H1 (cell line): ENCODE measurements around the gene QSOX1. TPM values are rescaled to one million over a fixed set of nuclear protein-coding genes. Genes with fewer than 3 reads are reported as not detected.

Experiments
- CTCF ChIA-PET: fragments of 300-600 bp; sonication (Branson Sonifier 250); formaldehyde crosslinking; loops from one replicate; lab custom pipeline; 2021; ENCODE audit not compliant: partially characterized antibody; lab: Charles Lee
- POLR2A ChIA-PET: fragments of 300-600 bp; sonication (Branson Sonifier 250); formaldehyde crosslinking; loops from one replicate; lab custom pipeline; 2021; ENCODE audit warnings: inconsistent platforms; ENCODE audit not compliant: partially characterized antibody; lab: Charles Lee
- DNase-seq, 2 experiments: peaks; one replicate each; pipeline versions ENCODE4 v3.0.0 to v3.0.0-alpha.2; 2010 to 2022; ENCODE audit warnings: low spot score in 2 of 2, low read depth in 1 of 2, mixed read lengths in 1 of 2
- FAIRE-seq: peaks from 2 replicates; lab custom pipeline; 2011; peaks lifted over from hg19 to GRCh38; lab: Jason Lieb, UNC
- H2AFZ ChIP-seq: 2 replicates; pipeline ENCODE4 v1.8.1; 2012; ENCODE audit warnings: low read length, inconsistent platforms
- H2AK5ac ChIP-seq: 2 replicates; pipeline ENCODE4 v1.6.1; 2013; ENCODE audit warnings: low read depth, low read length
- H2BK120ac ChIP-seq: replicated peaks from 2 replicates; pipeline ENCODE3; 2013; ENCODE audit warnings: low read depth, low read length, inconsistent platforms
- H2BK12ac ChIP-seq: 2 replicates; pipeline ENCODE4 v1.6.1; 2013; ENCODE audit warnings: low read depth, low read length
- H2BK15ac ChIP-seq: 2 replicates; pipeline ENCODE4 v1.6.1; 2013; ENCODE audit warnings: low read length
- H2BK20ac ChIP-seq: 2 replicates; pipeline ENCODE4 v1.6.1; 2013; ENCODE audit warnings: low read length
- H2BK5ac ChIP-seq: 2 replicates; pipeline ENCODE4 v1.6.1; 2013; ENCODE audit warnings: low read depth, low read length
- H3K14ac ChIP-seq: 2 replicates; pipeline ENCODE4 v1.6.1; 2013; ENCODE audit warnings: inconsistent platforms; ENCODE audit not compliant: insufficient read length
- H3K18ac ChIP-seq: 2 replicates; pipeline ENCODE4 v1.6.1; 2013; ENCODE audit warnings: low read length; ENCODE audit errors: extremely low read depth
- H3K23ac ChIP-seq: 2 replicates; pipeline ENCODE4 v1.6.1; 2013; ENCODE audit warnings: inconsistent platforms; ENCODE audit not compliant: insufficient read length
- H3K23me2 ChIP-seq: 2 replicates; pipeline ENCODE4 v1.6.1; 2013; ENCODE audit warnings: low read depth, low read length
- H3K27ac ChIP-seq: 2 replicates; pipeline ENCODE4 v1.6.1; 2011; ENCODE audit warnings: low read depth, low read length, inconsistent platforms
- H3K27me3 ChIP-seq, 4 experiments: replicated peaks in 1 of 4; 1 replicate in 1 of 4; 2 replicates in 3 of 4; pipeline versions ENCODE4 v1.6.1 to v1.8.1; 2011 to 2013; ENCODE audit warnings: low read length in 3 of 4, mild to moderate bottlenecking in 3 of 4, inconsistent platforms in 2 of 4, mixed read lengths in 2 of 4, moderate library complexity in 1 of 4; ENCODE audit not compliant: control insufficient read depth in 3 of 4, insufficient read depth in 3 of 4; ENCODE audit errors: extremely low read depth in 1 of 4
- H3K36me3 ChIP-seq, 4 experiments: 2 replicates each; pipeline versions ENCODE4 v1.6.1 to v1.8.1; 2011 to 2013; ENCODE audit warnings: mild to moderate bottlenecking in 4 of 4, low read length in 3 of 4, moderate library complexity in 2 of 4, control low read depth in 1 of 4, inconsistent platforms in 1 of 4; ENCODE audit not compliant: insufficient read depth in 4 of 4, control insufficient read depth in 2 of 4
- H3K4ac ChIP-seq: replicated peaks from 2 replicates; pipeline ENCODE3; 2013; ENCODE audit warnings: low read length, low read depth, mixed read lengths, inconsistent platforms; ENCODE audit not compliant: insufficient read length
- H3K4me1 ChIP-seq, 4 experiments: replicated peaks in 1 of 4; 1 replicate in 1 of 4; 2 replicates in 3 of 4; pipeline versions ENCODE4 v1.6.1 to v1.8.1; 2011 to 2013; ENCODE audit warnings: low read length in 3 of 4, inconsistent platforms in 2 of 4, mixed read lengths in 1 of 4; ENCODE audit not compliant: insufficient read depth in 4 of 4, control insufficient read depth in 3 of 4
- H3K4me2 ChIP-seq, 2 experiments: 2 replicates each; pipeline versions ENCODE4 v1.6.1 to v1.8.1; 2011 to 2013; ENCODE audit warnings: low read depth in 2 of 2, low read length in 2 of 2, control low read depth in 1 of 2, inconsistent platforms in 1 of 2, mild to moderate bottlenecking in 1 of 2; ENCODE audit not compliant: insufficient read depth in 1 of 2
- H3K4me3 ChIP-seq, 4 experiments: fragments of 200-600, 300-600 bp in 1 of 4; sonication (generic), shearing (Covaris generic), sonication (Bioruptor Twin) in 1 of 4; 2 replicates each; pipeline versions ENCODE4 v1.5.1 to v1.8.1; 2011 to 2016; ENCODE audit warnings: low read length in 4 of 4, low read depth in 3 of 4, control low read depth in 2 of 4, inconsistent platforms in 2 of 4, mild to moderate bottlenecking in 2 of 4, mixed read lengths in 1 of 4, moderate library complexity in 1 of 4; ENCODE audit not compliant: insufficient read depth in 2 of 4; ENCODE audit errors: extremely low read depth in 1 of 4
- H3K56ac ChIP-seq: replicated peaks from 2 replicates; pipeline ENCODE3; 2013; ENCODE audit warnings: low read depth, mild to moderate bottlenecking, mixed read lengths, low read length, inconsistent platforms; ENCODE audit not compliant: insufficient read length
- H3K79me1 ChIP-seq: 2 replicates; pipeline ENCODE4 v1.6.1; 2013; ENCODE audit warnings: low read depth, low read length, control low read depth
- H3K79me2 ChIP-seq, 2 experiments: 2 replicates each; pipeline versions ENCODE4 v1.6.1 to v1.8.1; 2012 to 2013; ENCODE audit warnings: low read length in 2 of 2, mild to moderate bottlenecking in 2 of 2, inconsistent platforms in 1 of 2; ENCODE audit not compliant: insufficient read depth in 2 of 2, control insufficient read depth in 1 of 2
- H3K9ac ChIP-seq, 4 experiments: replicated peaks in 1 of 4; 1 replicate in 1 of 4; 2 replicates in 3 of 4; pipeline versions ENCODE4 v1.6.1 to v1.8.1; 2011 to 2013; ENCODE audit warnings: low read depth in 3 of 4, low read length in 3 of 4, control low read depth in 2 of 4, mild to moderate bottlenecking in 2 of 4, moderate library complexity in 2 of 4, inconsistent platforms in 1 of 4; ENCODE audit errors: extremely low read depth in 1 of 4
- H3K9me3 ChIP-seq, 2 experiments: 2 replicates each; pipeline versions ENCODE4 v1.6.1 to v1.8.1; 2012 to 2013; ENCODE audit warnings: mild to moderate bottlenecking in 2 of 2, moderate library complexity in 2 of 2, control low read depth in 1 of 2, inconsistent platforms in 1 of 2, low read depth in 1 of 2, low read length in 1 of 2, mixed read lengths in 1 of 2; ENCODE audit not compliant: insufficient read depth in 2 of 2
- H4K20me1 ChIP-seq, 2 experiments: replicated peaks in 1 of 2; 2 replicates each; pipeline versions ENCODE3 to v1.8.1; 2011 to 2013; ENCODE audit warnings: inconsistent platforms in 2 of 2, low read length in 2 of 2, mild to moderate bottlenecking in 1 of 2; ENCODE audit not compliant: insufficient read depth in 2 of 2, control insufficient read depth in 1 of 2
- H4K5ac ChIP-seq: 2 replicates; pipeline ENCODE4 v1.6.1; 2013; ENCODE audit warnings: low read length, low read depth, mixed read lengths, inconsistent platforms; ENCODE audit not compliant: insufficient read length
- H4K8ac ChIP-seq: 2 replicates; pipeline ENCODE4 v1.8.0; 2013; ENCODE audit warnings: mild to moderate bottlenecking, moderate library complexity, low read length, inconsistent platforms; ENCODE audit not compliant: insufficient read depth; ENCODE audit errors: extremely low read depth
- H4K91ac ChIP-seq: replicated peaks from 2 replicates; pipeline ENCODE3; 2013; ENCODE audit warnings: low read length, mixed read lengths, inconsistent platforms; ENCODE audit not compliant: insufficient read length
- ATF3 ChIP-seq: IDR thresholded peaks from 2 replicates; pipeline ENCODE4 v1.6.1; 2011; ENCODE audit warnings: low read depth, mild to moderate bottlenecking, low read length; ENCODE audit not compliant: insufficient read depth
- WGBS, 2 experiments: shearing (Covaris generic) in 1 of 2; methylation state at CpG; one replicate each; pipeline versions ENCODE4 v1.1.6 to v1.1.7; 2013 to 2015; ENCODE audit warnings: low lambda C conversion rate in 2 of 2, mixed read lengths in 2 of 2, inconsistent platforms in 1 of 2, low coverage in 1 of 2, missing lambda C conversion rate in 1 of 2; ENCODE audit not compliant: insufficient replicate concordance in 2 of 2, insufficient coverage in 1 of 2, insufficient read length in 1 of 2; ENCODE audit errors: extremely low coverage in 1 of 2, missing lambda C conversion rate in 1 of 2; 5-methylcytosine and 5-hydroxymethylcytosine counted together
- polyA plus RNA-seq, 7 experiments: library from polyadenylated mRNA; depleted of rRNA in 3 of 7; stranded (reverse) in 5 of 7; unstranded in 2 of 7; fragments of >200 nt in 5 of 7; fragments of 200-250 nt in 2 of 7; gene quantifications; 1 replicate in 5 of 7; 2 replicates in 1 of 7; 4 replicates in 1 of 7; pipeline versions ENCODE4 v1.2.1 to v1.2.3, GENCODE V29; 2011 to 2013; ENCODE audit warnings: missing spikeins in 2 of 7, mixed read lengths in 2 of 7
- total RNA-seq: library from RNA; stranded (reverse); fragmentation: NEBNext Ultra II Directional; extraction: Animal tissue kit (Norgen Biotek cat#: 25700); gene quantifications from 2 replicates; pipeline ENCODE4 v1.2.1, GENCODE V29; 2021

QSOX1 gene
- total and polyA plus RNA-seq, 2 of the 8 experiments (the other 6 are each of a cell fraction or from before 2014, with no cell fraction given) = 97.7 to 123 TPM

DNA sequence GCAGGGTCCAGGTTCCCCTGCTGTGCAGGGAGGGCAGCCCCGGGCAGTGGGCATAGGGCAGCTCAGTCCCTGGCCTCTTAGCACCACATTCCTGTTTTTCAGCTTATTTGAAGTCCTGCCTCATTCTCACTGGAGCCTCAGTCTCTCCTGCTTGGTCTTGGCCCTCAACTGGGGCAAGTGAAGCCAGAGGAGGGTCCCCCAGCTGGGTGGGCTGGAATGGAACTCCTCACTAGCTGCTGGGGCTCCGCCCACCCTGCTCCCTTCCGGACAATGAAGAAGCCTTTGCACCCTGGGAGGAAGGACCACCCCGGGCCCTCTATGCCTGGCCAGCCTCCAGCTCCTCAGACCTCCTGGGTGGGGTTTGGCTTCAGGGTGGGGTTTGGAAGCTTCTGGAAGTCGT lies 42.6 kb downstream of the QSOX1 start:
- Histone ChIP-seq H2BK120ac (no peak overlapping the region), H3K4me1 (peaks cover 0 to 1% (median 0%) of the 10 kb centered on the region in 4 experiments; a peak in 1 of 7 replicates), H2BK15ac (no peak overlapping the region), H2BK12ac (no peak overlapping the region), H3K4me3 (no peak overlapping the region), H2AK5ac (no peak overlapping the region), H3K36me3 (peaks cover 2 to 9% (median 6%) of the 10 kb centered on the region in 4 experiments; a peak in 4 of 8 replicates), H4K8ac (no peak overlapping the region), H2BK5ac (no peak overlapping the region), H3K14ac (no peak overlapping the region), H3K9me3 (no peaks in the 10 kb centered on the region), H3K79me2 (no peaks in the 10 kb centered on the region), H3K56ac (no peak overlapping the region), H3K4me2 (no peak overlapping the region), H3K9ac (no peak overlapping the region), H3K4ac (no peak overlapping the region), H2BK20ac (no peak overlapping the region), H4K5ac (no peak overlapping the region), H4K91ac (no peak overlapping the region), H2AFZ (no peak overlapping the region), H3K27ac (no peak overlapping the region), H3K23ac (no peak overlapping the region), H3K23me2 (no peaks in the 10 kb centered on the region), H3K79me1 (no peaks in the 10 kb centered on the region), H3K18ac (no peak overlapping the region), H3K27me3 (no peaks in the 10 kb centered on the region), H4K20me1 (peaks cover 4 to 9% of the 10 kb centered on the region in 2 experiments)
- ChIA-PET POLR2A (interaction anchor here (1.0 to 2.0 kb wide), 2 partner anchors 9 to 37 kb away, joined by 5 to 7 read pairs; no protein-coding TSS in a partner anchor), CTCF (interaction anchor here (0.7 to 14.4 kb wide), 19 partner anchors 9 to 286 kb away, joined by 3 to 160 read pairs (median 5); partner anchors contain the start of gene LHX4)
- 83% methylated on average over 5 of the region's 5 CpGs; no CpG with 5 or more reads in 1 of the 2 experiments for WGBS, 2 experiments
- no peak for TF ChIP-seq ATF3
- DNase-seq (no peak), FAIRE-seq (no peak)
